SK-N-SH (cell line): ENCODE measurements around the gene PTBP2. TPM values are rescaled to one million over a fixed set of nuclear protein-coding genes. Genes with fewer than 3 reads are reported as not detected.

Experiments used
- CTCF ChIA-PET: fragments of 300-600, 350-600 bp; formaldehyde crosslinking; extraction: SDS; loops from one replicate; lab custom pipeline; 2021; lab: Yijun Ruan, JAX
- POLR2A ChIA-PET: fragments of 350-600 bp; sonication (Branson Sonifier 250); formaldehyde crosslinking; extraction: SDS; loops from one replicate; lab custom pipeline; 2020; ENCODE audit warnings: antibody characterized with exemption, inconsistent platforms; lab: Yijun Ruan, JAX
- DNase-seq: peaks from one replicate; pipeline ENCODE4 v3.0.0; 2012
- H2AFZ ChIP-seq: fragments of 200-600 bp; sonication (generic); 2 replicates; pipeline ENCODE4 v1.8.1; 2016; ENCODE audit warnings: antibody characterized with exemption, mild to moderate bottlenecking, low read depth
- H3F3A ChIP-seq: fragments of 200-600 bp; sonication (generic); replicated peaks from 2 replicates; pipeline ENCODE3; 2016; ENCODE audit warnings: antibody characterized with exemption, mild to moderate bottlenecking; ENCODE audit not compliant: insufficient read depth
- H3K27ac ChIP-seq, 2 experiments: fragments of 200-500 bp in 1 of 2; fragments of 200-600 bp in 1 of 2; sonication (Bioruptor generic) in 1 of 2; sonication (generic), shearing (Covaris generic) in 1 of 2; 2 replicates each; pipeline versions ENCODE4 v1.5.1 to v1.6.1; 2014 to 2016; ENCODE audit warnings: low read depth in 2 of 2, inconsistent platforms in 1 of 2, low read length in 1 of 2, mild to moderate bottlenecking in 1 of 2, mixed read lengths in 1 of 2
- H3K27me3 ChIP-seq: fragments of 200-600 bp; sonication (generic), shearing (Covaris generic); 2 replicates; pipeline ENCODE4 v1.6.1; 2016; ENCODE audit warnings: mixed run types; ENCODE audit not compliant: insufficient read depth
- H3K36me3 ChIP-seq, 2 experiments: fragments of 200-500 bp in 1 of 2; fragments of 200-600 bp in 1 of 2; sonication (Bioruptor generic) in 1 of 2; sonication (generic) in 1 of 2; replicated peaks in 1 of 2; 2 replicates each; pipeline versions ENCODE3 to v1.5.1; 2014 to 2016; ENCODE audit warnings: low read length in 1 of 2, mild to moderate bottlenecking in 1 of 2; ENCODE audit not compliant: insufficient read depth in 2 of 2, control insufficient read depth in 1 of 2
- H3K4me1 ChIP-seq, 2 experiments: fragments of 200-500 bp in 1 of 2; fragments of 200-600 bp in 1 of 2; sonication (Bioruptor generic) in 1 of 2; sonication (generic), shearing (Covaris generic) in 1 of 2; 2 replicates each; pipeline versions ENCODE4 v1.5.1 to v1.6.1; 2014 to 2016; ENCODE audit warnings: low read depth in 1 of 2, low read length in 1 of 2, mixed run types in 1 of 2; ENCODE audit not compliant: insufficient read depth in 2 of 2, control insufficient read depth in 1 of 2
- H3K4me2 ChIP-seq: fragments of 200-600 bp; sonication (generic), shearing (Covaris generic); 2 replicates; pipeline ENCODE4 v1.6.1; 2017; ENCODE audit warnings: mixed run types
- H3K4me3 ChIP-seq, 2 experiments: fragments of 200-500 bp in 1 of 2; fragments of 200-600 bp in 1 of 2; sonication (Bioruptor generic) in 1 of 2; sonication (generic), shearing (Covaris generic) in 1 of 2; 2 replicates each; pipeline versions ENCODE4 v1.5.1 to v1.8.1; 2014 to 2016; ENCODE audit warnings: low read depth in 2 of 2, inconsistent platforms in 1 of 2, low read length in 1 of 2, mild to moderate bottlenecking in 1 of 2, mixed read lengths in 1 of 2, moderate library complexity in 1 of 2
- H3K79me2 ChIP-seq: fragments of 200-600 bp; sonication (generic); 2 replicates; pipeline ENCODE4 v1.8.1; 2017; ENCODE audit warnings: mild to moderate bottlenecking; ENCODE audit not compliant: insufficient read depth
- H3K9ac ChIP-seq: fragments of 200-600 bp; sonication (generic); 2 replicates; pipeline ENCODE4 v1.6.1; 2017; ENCODE audit warnings: mixed run types
- H3K9me2 ChIP-seq: fragments of 200-600 bp; sonication (generic); 2 replicates; pipeline ENCODE4 v1.6.1; 2017; ENCODE audit warnings: mixed run types
- H3K9me3 ChIP-seq: fragments of 200-600 bp; sonication (generic); 2 replicates; pipeline ENCODE4 v1.6.1; 2017; ENCODE audit warnings: mixed run types, mild to moderate bottlenecking, moderate library complexity
- H4K20me1 ChIP-seq: fragments of 200-600 bp; sonication (generic); 2 replicates; pipeline ENCODE4 v1.6.1; 2017; ENCODE audit warnings: mild to moderate bottlenecking, mixed run types; ENCODE audit not compliant: insufficient read depth
- CHD2 ChIP-seq: fragments of 150-350 bp; IDR thresholded peaks from 2 replicates; pipeline ENCODE4 v1.6.1; 2018; ENCODE audit warnings: low read length; ENCODE audit not compliant: partially characterized antibody
- ELF1 ChIP-seq: IDR thresholded peaks from 2 replicates; pipeline ENCODE4 v1.4.0; 2012
- EP300 ChIP-seq, 2 experiments: IDR thresholded peaks; 2 replicates each; pipeline versions ENCODE4 v1.4.0 to v1.6.1; 2012; ENCODE audit warnings: borderline replicate concordance in 1 of 2, low read depth in 1 of 2, low read length in 1 of 2
- FOSL2 ChIP-seq: IDR thresholded peaks from 2 replicates; pipeline ENCODE4 v1.4.0; 2012; ENCODE audit warnings: low read depth, mild to moderate bottlenecking, moderate library complexity, borderline replicate concordance
- FOXM1 ChIP-seq: IDR thresholded peaks from 2 replicates; pipeline ENCODE4 v1.4.0; 2012; ENCODE audit warnings: low read depth, mild to moderate bottlenecking
- GATA2 ChIP-seq: sonication (generic); formaldehyde crosslinking; IDR thresholded peaks from 2 replicates; pipeline ENCODE4 v1.5.0; 2020; ENCODE audit warnings: mild to moderate bottlenecking, missing genetic modification reagents
- JUND ChIP-seq: IDR thresholded peaks from 2 replicates; pipeline ENCODE4 v1.4.0; 2012
- MEF2A ChIP-seq: IDR thresholded peaks from 2 replicates; pipeline ENCODE4 v1.4.0; 2012; ENCODE audit warnings: low read depth, borderline replicate concordance
- MXI1 ChIP-seq: IDR thresholded peaks from 2 replicates; pipeline ENCODE4 v1.6.1; 2012; ENCODE audit warnings: mild to moderate bottlenecking, low read depth, low read length, improper control_type of control experiment
- NFIC ChIP-seq: IDR thresholded peaks from 2 replicates; pipeline ENCODE4 v1.4.0; 2012; ENCODE audit warnings: borderline replicate concordance
- POLR2AphosphoS5 ChIP-seq: IDR thresholded peaks from 2 replicates; pipeline ENCODE4 v1.6.1; 2012; ENCODE audit warnings: low read depth, low read length
- RAD21 ChIP-seq: IDR thresholded peaks from 2 replicates; pipeline ENCODE4 v1.6.1; 2012; ENCODE audit warnings: mild to moderate bottlenecking, low read length
- RCOR1 ChIP-seq: fragments of 150-350 bp; IDR thresholded peaks from 2 replicates; pipeline ENCODE4 v1.6.1; 2017; ENCODE audit warnings: antibody characterized with exemption, low read length
- RFX5 ChIP-seq: IDR thresholded peaks from 2 replicates; pipeline ENCODE4 v1.6.1; 2012; ENCODE audit warnings: mild to moderate bottlenecking, improper control_type of control experiment, low read length
- RXRA ChIP-seq: IDR thresholded peaks from 2 replicates; pipeline ENCODE4 v1.4.0; 2012; ENCODE audit warnings: low read depth, mild to moderate bottlenecking, borderline replicate concordance
- SIN3A ChIP-seq: IDR thresholded peaks from 2 replicates; pipeline ENCODE4 v1.6.1; 2012; ENCODE audit warnings: low read depth, mild to moderate bottlenecking, low read length, moderate library complexity, borderline replicate concordance
- SMC3 ChIP-seq: IDR thresholded peaks from 2 replicates; pipeline ENCODE4 v1.6.1; 2012; ENCODE audit warnings: low read depth, low read length, improper control_type of control experiment
- TAF1 ChIP-seq: IDR thresholded peaks from 2 replicates; pipeline ENCODE4 v1.6.1; 2012; ENCODE audit warnings: low read depth, mild to moderate bottlenecking, low read length, moderate library complexity, borderline replicate concordance
- TEAD4 ChIP-seq: IDR thresholded peaks from 2 replicates; pipeline ENCODE4 v1.4.0; 2012; ENCODE audit warnings: mild to moderate bottlenecking, borderline replicate concordance; ENCODE audit not compliant: insufficient read depth
- YY1 ChIP-seq: IDR thresholded peaks from 2 replicates; pipeline ENCODE4 v1.4.0; 2012; ENCODE audit warnings: low read depth, mild to moderate bottlenecking
- WGBS: methylation state at CpG from one replicate; pipeline ENCODE4 v1.1.6; 2017; ENCODE audit warnings: low lambda C conversion rate; 5-methylcytosine and 5-hydroxymethylcytosine counted together
- polyA plus RNA-seq, 3 experiments: library from polyadenylated mRNA; depleted of rRNA; stranded (reverse); fragments of >200 nt; gene quantifications; 2 replicates each; pipeline ENCODE4 v1.2.3, GENCODE V29; 2012
- TF ChIP-seq, protein P1 (sequence below): IDR thresholded peaks from 2 replicates; pipeline ENCODE4; 2012
- TF ChIP-seq, protein P2 (sequence below): fragments of 200-600 bp; sonication (generic); IDR thresholded peaks from 2 replicates; pipeline ENCODE4 v1.6.1; 2017; ENCODE audit warnings: antibody characterized with exemption, mild to moderate bottlenecking, moderate library complexity
- TF ChIP-seq, protein P3 (sequence below): fragments of 150-350 bp; IDR thresholded peaks from 2 replicates; pipeline ENCODE4 v1.6.1; 2016; ENCODE audit warnings: mild to moderate bottlenecking, low read depth, low read length

PTBP2 gene
- polyA plus RNA-seq, 1 of the 3 experiments (the other 2 are of a cell fraction): 7.3 TPM

DNA sequence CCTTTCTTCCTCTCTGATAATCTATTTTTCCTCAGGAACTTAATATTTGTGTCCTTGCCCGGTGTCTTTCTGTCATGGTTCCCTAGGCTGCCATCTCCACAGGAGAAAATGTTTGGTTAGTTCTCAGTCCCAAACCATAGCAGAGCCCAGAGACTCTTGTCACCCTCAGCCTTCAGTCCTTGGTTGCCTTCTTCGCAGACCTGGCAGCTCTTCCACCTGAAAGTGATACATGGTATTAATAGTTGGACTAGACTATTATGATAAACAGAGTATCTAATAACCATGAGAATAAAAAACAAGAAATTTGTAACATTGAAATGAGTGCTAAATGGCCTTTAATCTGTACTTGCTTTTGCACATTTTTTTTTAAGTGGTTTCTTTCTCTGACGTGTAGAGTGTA is 26.5 kb downstream of the PTBP2 start:
- H4K20me1 ChIP-seq: peaks cover 40% of the 10 kb centered on the region
- CTCF ChIA-PET: interaction anchor here (1.1 kb wide), 1 partner anchor 17 kb away, joined by 3 read pairs; no protein-coding TSS in a partner anchor
- H3K9ac ChIP-seq: no peak overlapping the region
- no peak for DNase-seq
- H3K27ac ChIP-seq: no peak overlapping the region
- 93% methylated on average over 3 of the region's 3 CpGs for WGBS
- H3K9me3 ChIP-seq: no peaks in the 10 kb centered on the region
- H3K36me3 ChIP-seq: peaks cover 25 to 48% of the 10 kb centered on the region in 2 experiments
- no peaks in the 10 kb centered on the region for H3K9me2 ChIP-seq
- TF ChIP-seq TAF1 (no peak), ELF1 (no peak), RAD21 (no peak), MEF2A (no peak), SIN3A (no peak), YY1 (no peak), CHD2 (no peak), NFIC (no peak), FOXM1 (no peak), RFX5 (no peak), RXRA (no peak), MXI1 (no peak), FOSL2 (no peak), RCOR1 (no peak)
- TF ChIP-seq, protein P1, sequence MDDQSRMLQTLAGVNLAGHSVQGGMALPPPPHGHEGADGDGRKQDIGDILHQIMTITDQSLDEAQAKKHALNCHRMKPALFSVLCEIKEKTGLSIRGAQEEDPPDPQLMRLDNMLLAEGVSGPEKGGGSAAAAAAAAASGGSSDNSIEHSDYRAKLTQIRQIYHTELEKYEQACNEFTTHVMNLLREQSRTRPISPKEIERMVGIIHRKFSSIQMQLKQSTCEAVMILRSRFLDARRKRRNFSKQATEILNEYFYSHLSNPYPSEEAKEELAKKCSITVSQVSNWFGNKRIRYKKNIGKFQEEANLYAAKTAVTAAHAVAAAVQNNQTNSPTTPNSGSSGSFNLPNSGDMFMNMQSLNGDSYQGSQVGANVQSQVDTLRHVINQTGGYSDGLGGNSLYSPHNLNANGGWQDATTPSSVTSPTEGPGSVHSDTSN: no peak
- TF ChIP-seq, protein P2, sequence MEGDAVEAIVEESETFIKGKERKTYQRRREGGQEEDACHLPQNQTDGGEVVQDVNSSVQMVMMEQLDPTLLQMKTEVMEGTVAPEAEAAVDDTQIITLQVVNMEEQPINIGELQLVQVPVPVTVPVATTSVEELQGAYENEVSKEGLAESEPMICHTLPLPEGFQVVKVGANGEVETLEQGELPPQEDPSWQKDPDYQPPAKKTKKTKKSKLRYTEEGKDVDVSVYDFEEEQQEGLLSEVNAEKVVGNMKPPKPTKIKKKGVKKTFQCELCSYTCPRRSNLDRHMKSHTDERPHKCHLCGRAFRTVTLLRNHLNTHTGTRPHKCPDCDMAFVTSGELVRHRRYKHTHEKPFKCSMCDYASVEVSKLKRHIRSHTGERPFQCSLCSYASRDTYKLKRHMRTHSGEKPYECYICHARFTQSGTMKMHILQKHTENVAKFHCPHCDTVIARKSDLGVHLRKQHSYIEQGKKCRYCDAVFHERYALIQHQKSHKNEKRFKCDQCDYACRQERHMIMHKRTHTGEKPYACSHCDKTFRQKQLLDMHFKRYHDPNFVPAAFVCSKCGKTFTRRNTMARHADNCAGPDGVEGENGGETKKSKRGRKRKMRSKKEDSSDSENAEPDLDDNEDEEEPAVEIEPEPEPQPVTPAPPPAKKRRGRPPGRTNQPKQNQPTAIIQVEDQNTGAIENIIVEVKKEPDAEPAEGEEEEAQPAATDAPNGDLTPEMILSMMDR: no peak
- no peaks in the 10 kb centered on the region for H3K27me3 ChIP-seq
- H3K4me3 ChIP-seq: no peak overlapping the region
- no peak overlapping the region for H2AFZ ChIP-seq
- H3K4me1 ChIP-seq: peaks cover 3 to 5% of the 10 kb centered on the region in 2 experiments; a peak in 3 of 4 replicates
- POLR2A ChIA-PET: no interaction called here
- no peak overlapping the region for H3K4me2 ChIP-seq
- H3F3A ChIP-seq: no peaks in the 10 kb centered on the region
- peaks cover 97% of the 10 kb centered on the region for H3K79me2 ChIP-seq

DNA sequence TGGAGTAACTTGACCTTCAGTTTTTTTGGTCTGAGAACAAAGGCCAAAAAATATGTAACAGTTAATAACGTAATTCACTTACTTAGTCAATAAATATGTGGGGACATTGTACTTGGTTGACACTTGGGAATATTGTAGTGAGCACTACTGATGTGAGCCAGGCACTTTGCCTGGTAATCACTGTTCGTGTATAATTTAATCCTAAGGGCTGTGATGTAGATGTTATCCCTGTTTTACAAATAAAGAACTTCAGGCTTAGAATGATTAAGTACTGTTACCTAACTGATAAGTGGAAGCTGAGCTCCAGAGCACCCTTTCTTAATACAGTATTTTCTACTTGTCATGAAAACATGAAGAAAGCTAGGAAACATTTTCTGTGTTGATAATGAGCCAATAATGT is 28.0 kb downstream of the PTBP2 start:
- no peaks in the 10 kb centered on the region for H3K9me2 ChIP-seq
- peaks cover 41 to 58% of the 10 kb centered on the region in 2 experiments for H3K36me3 ChIP-seq
- H3K4me1 ChIP-seq: peaks cover 3 to 5% of the 10 kb centered on the region in 2 experiments; a peak in 3 of 4 replicates
- H3K79me2 ChIP-seq: peaks cover 88% of the 10 kb centered on the region
- H3K4me3 ChIP-seq: no peak overlapping the region
- no peaks in the 10 kb centered on the region for H3K27me3 ChIP-seq
- H3K4me2 ChIP-seq: no peak overlapping the region
- no peaks in the 10 kb centered on the region for H3K9me3 ChIP-seq
- ChIA-PET POLR2A (no interaction called here), CTCF (interaction anchor here (0.6 kb wide), 1 partner anchor 12 kb away, joined by 3 read pairs; no protein-coding TSS in a partner anchor)
- peak overlapping the region in 1 of 2 experiments; percentile 39; a peak in 2 of 4 replicates for H3K27ac ChIP-seq
- WGBS: 85% methylated on average over 2 of the region's 2 CpGs
- H4K20me1 ChIP-seq: peaks cover 40% of the 10 kb centered on the region
- DNase-seq: peak; percentile 15
- no peak overlapping the region for H2AFZ ChIP-seq
- H3K9ac ChIP-seq: no peak overlapping the region
- no peaks in the 10 kb centered on the region for H3F3A ChIP-seq
- TF ChIP-seq RAD21: no peak
- peak; percentile 68 for TF ChIP-seq GATA2 (CRISPR knock-in tag)
- no peak for TF ChIP-seq FOXM1
- TF ChIP-seq, protein P3, sequence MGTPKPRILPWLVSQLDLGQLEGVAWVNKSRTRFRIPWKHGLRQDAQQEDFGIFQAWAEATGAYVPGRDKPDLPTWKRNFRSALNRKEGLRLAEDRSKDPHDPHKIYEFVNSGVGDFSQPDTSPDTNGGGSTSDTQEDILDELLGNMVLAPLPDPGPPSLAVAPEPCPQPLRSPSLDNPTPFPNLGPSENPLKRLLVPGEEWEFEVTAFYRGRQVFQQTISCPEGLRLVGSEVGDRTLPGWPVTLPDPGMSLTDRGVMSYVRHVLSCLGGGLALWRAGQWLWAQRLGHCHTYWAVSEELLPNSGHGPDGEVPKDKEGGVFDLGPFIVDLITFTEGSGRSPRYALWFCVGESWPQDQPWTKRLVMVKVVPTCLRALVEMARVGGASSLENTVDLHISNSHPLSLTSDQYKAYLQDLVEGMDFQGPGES: no peak
- TF ChIP-seq RXRA: no peak
- TF ChIP-seq EP300 (IDR thresholded peaks at IDR 0.05; ENCODE audit: borderline replicate concordance in 1 of 2, low read depth in 1 of 2, low read length in 1 of 2): peak in 1 of 2 experiments; percentile 60; a peak in 1 of 4 replicates
- TF ChIP-seq CHD2: no peak
- no peak for TF ChIP-seq TEAD4
- TF ChIP-seq, protein P1: no peak
- TF ChIP-seq MXI1: no peak
- TF ChIP-seq TAF1: no peak
- no peak for TF ChIP-seq SMC3
- TF ChIP-seq YY1: no peak
- TF ChIP-seq POLR2AphosphoS5: no peak
- TF ChIP-seq JUND: no peak
